ENCODE results near the gene HDAC4.

Gene HDAC4

DNA sequence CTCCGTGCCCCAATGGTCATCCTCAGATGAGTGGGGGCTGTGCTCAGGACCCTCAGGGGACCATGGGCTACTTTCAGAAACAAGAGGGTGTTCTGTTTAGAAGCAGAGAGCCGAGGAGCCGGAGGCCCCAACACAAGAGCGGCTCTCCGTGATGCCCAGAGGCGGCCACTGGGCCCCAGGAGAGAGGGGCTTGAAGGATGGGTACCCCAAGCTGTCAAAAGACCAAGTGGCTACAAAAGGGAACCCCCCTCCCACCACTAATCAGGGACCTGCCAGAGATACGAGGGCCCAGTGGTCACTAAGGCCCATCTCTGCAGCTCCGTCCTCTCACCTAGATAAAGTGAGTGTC is 93.6 kb downstream of the HDAC4 start:
- TF ChIP-seq, protein P1, sequence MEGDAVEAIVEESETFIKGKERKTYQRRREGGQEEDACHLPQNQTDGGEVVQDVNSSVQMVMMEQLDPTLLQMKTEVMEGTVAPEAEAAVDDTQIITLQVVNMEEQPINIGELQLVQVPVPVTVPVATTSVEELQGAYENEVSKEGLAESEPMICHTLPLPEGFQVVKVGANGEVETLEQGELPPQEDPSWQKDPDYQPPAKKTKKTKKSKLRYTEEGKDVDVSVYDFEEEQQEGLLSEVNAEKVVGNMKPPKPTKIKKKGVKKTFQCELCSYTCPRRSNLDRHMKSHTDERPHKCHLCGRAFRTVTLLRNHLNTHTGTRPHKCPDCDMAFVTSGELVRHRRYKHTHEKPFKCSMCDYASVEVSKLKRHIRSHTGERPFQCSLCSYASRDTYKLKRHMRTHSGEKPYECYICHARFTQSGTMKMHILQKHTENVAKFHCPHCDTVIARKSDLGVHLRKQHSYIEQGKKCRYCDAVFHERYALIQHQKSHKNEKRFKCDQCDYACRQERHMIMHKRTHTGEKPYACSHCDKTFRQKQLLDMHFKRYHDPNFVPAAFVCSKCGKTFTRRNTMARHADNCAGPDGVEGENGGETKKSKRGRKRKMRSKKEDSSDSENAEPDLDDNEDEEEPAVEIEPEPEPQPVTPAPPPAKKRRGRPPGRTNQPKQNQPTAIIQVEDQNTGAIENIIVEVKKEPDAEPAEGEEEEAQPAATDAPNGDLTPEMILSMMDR (IDR thresholded peaks at IDR 0.05; ENCODE audit: extremely low read depth, insufficient read depth, missing control alignments): no peak
- DNase-seq (ENCODE audit: low spot score): no peak
- in situ Hi-C loops (cut with MboI; ENCODE audit: low pct_unique_long_range_greater_than_20kb, low sequenced_read_pairs, unreplicated experiment): no loop called here

DNA sequence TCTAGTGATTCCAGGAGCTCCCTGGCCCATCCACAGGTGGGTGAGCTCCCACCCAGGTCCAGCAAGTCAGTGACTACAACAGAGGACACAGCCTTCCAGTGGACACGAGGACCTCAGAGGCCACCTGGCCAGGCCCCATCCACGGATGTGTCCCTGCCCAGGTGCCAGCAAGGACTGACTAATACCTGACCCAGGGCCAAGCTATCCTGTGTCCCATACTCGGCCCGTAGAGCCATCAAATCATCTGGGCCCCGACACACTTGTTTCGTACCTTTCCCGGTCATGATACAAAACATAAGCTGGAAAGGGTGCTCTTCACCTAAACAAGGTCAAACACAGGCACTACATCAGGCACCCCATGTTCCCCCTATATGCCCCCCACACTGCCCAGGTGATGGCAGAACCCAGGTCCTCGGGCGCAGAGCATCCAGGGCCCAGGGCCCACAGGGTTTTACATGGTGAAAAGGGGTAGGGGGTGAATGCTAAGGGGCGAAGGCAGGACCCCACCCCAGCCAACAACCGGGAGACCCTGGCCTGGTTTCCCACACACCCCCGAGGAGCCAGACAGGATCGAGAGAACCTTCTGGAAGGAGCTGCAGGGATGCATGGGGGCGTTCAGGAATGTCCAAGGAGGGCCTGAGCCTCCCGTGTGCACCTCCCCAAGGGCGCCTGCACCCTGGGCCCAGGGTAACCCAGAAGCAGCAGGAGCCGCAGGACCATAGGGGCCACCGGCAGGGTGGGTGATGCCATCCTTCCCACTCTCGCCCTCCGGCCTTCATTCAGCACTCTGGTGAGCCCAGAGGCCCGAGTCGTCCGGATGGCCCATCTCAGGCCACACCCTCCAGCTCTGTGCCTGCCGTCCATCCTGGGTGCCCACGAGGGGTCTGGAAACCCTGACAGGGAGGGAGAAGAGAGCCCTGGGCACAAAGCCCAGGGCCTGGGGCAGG is 94.3 kb downstream of the HDAC4 start:
- TF ChIP-seq, protein P1 (IDR thresholded peaks at IDR 0.05; ENCODE audit: extremely low read depth, insufficient read depth, missing control alignments): no peak
- DNase-seq (ENCODE audit: low spot score): no peak
- in situ Hi-C loops (cut with MboI; ENCODE audit: low pct_unique_long_range_greater_than_20kb, low sequenced_read_pairs, unreplicated experiment): no loop called here

DNA sequence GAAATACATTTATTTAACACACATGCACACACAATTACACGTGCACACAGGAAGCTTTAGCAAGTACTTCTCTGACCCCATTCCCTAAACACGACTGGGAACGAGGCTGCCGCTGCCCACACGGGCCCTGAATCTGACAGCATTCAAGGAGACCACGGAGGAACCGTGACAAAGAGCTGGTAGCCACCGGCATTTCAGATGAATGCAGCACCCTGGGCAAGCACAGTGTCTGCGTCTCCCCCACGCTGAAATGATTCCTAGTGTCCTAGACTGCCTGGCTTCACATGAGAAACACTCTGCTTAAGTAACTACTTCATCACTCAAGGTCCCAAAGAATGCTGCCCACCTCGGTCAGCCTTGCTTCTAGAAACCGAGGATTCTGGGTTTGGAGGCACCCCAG is 95.0 kb downstream of the HDAC4 start:
- TF ChIP-seq, protein P1 (IDR thresholded peaks at IDR 0.05; ENCODE audit: extremely low read depth, insufficient read depth, missing control alignments): no peak
- DNase-seq (ENCODE audit: low spot score): no peak
- in situ Hi-C loops (cut with MboI; ENCODE audit: low pct_unique_long_range_greater_than_20kb, low sequenced_read_pairs, unreplicated experiment): no loop called here

DNA sequence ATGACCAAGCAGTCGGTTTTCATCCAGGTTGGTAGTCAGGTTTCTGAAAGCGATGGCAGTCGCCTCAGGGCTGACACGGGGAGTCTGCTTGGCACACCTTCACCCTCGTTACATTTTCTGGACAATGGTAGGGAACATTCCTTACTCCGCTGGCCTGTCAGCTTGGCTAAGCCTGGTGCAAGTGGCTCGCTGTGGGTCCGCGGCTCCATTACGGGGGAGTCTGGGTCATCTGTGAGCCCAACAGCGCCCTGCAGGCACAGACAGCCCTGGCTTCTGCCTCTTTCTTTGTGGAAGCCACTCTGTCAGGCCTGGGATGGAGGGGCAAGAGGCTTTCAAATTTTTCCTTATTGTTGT is 95.6 kb downstream of the HDAC4 start:
- DNase-seq (ENCODE audit: low spot score): no peak
- in situ Hi-C loops (cut with MboI; ENCODE audit: low pct_unique_long_range_greater_than_20kb, low sequenced_read_pairs, unreplicated experiment): no loop called here

DNA sequence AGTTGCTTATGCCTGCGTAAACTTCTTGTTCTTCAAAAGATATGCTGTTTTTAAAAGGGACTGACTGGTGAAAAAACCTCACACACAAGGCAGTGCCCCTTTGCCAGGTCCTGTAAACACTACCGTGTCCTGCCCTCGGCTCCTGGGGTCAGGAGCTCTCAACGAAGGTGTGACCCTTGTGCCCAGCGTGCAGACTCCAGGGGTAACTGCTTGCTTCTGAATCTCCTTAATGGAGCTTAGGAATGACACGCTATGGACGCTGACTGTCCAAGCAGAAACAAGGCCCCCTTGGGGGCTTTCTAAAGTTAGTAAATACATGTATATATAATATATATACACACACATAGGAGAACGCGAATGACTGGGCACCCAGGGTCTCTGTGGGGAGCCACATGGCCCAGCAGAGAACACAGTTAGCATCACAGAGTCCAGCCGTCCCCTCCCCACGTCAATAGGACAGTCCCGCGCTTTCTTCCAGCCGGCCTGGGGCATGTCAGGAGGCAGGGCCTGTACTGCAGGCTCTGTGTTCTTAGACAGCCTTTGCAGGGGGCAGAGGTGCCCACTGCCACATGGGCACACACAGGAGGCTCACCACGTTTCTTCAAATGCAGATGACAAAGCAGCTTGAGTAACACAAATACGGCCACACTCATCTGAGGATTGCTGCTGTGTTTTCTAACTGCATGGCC is 96.1 kb downstream of the HDAC4 start:
- in situ Hi-C loops (cut with MboI; ENCODE audit: low pct_unique_long_range_greater_than_20kb, low sequenced_read_pairs, unreplicated experiment): no loop called here
- no peak for DNase-seq (ENCODE audit: low spot score)
- TF ChIP-seq, protein P1 (IDR thresholded peaks at IDR 0.05; ENCODE audit: extremely low read depth, insufficient read depth, missing control alignments): no peak

More for the DNA sequence above, 95.6 kb downstream of the HDAC4 start:
- TF ChIP-seq, protein P1 (IDR thresholded peaks at IDR 0.05; ENCODE audit: extremely low read depth, insufficient read depth, missing control alignments): no peak

DNA sequence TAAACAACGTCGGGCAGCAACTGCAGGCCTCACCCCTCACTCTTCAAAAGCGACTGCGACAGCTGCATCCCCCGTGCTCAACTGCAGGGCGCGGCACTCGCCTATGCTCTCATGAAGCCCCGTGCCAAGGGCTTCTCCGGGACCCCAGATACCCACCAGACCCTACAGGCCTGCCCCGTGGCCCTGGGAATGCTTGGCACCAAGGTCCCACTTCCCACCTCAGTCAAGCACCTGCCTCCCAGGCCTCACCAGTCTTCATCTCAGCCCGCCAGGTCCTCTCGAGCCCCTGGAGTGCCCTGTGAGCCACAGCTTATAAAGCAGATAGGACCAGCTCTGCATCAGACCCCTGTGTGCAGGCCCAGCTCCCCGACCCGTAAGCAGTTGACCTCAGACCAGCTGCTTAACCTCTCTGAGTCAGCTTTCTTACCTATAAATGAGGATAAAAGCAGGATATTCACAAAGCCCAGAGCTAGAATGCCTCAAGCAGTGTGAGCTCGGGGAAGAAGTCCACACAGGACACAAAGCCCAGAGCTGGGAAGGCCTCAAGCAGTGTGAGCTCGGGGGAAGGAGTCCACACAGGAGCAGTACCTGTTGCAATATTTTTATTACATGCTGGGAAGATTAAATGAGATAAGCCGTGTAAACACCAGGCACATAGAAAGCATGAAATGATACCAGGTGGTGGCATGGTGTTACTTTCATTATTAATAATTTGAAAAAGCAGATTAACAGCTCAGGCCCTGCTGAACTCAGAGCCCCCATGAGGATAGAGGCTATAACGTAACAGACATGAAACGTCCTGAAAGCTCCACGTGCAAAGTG is 96.9 kb downstream of the HDAC4 start:
- in situ Hi-C loops (cut with MboI; ENCODE audit: low pct_unique_long_range_greater_than_20kb, low sequenced_read_pairs, unreplicated experiment): no loop called here
- DNase-seq (ENCODE audit: low spot score): peak; percentile 58
- TF ChIP-seq, protein P1 (IDR thresholded peaks at IDR 0.05; ENCODE audit: extremely low read depth, insufficient read depth, missing control alignments): no peak

Measured in GM13977 (cell line).